Stimulated activated CD4-positive, alpha-beta T cell treated with anti-CD3 and anti-CD28 coated beads, TNF-alpha, amount 100 ng/mL, for 24 hours (primary cell): ENCODE data around the gene TASP1.

Experiments used
- DNase-seq, 3 experiments: peaks; one replicate each; pipeline ENCODE4 v3.0.0-alpha.2; 2020; ENCODE audit warnings: low read depth in 3 of 3

TASP1 gene

GRCh38 chr20:13348311-13349234, 290.2 kb downstream of the TASP1 start:
- no peak for DNase-seq

- no peak for DNase-seq
Measured at GRCh38 chr20:13344671-13345070, 294.1 kb downstream of the TASP1 start.

GRCh38 chr20:13342469-13343242, 296.1 kb downstream of the TASP1 start:
- DNase-seq, result no peak

- no peak for DNase-seq
Measured at GRCh38 chr20:13341737-13342393, 296.9 kb downstream of the TASP1 start.

GRCh38 chr20:13340088-13340487, 298.6 kb downstream of the TASP1 start:
- DNase-seq, result no peak
